GM23338 (cell line): ENCODE results near the gene CYP2W1. TPM values are rescaled to one million over a fixed set of nuclear protein-coding genes. Genes with fewer than 3 reads are reported as not detected.

Experiments used
- ATAC-seq: fragments of 200-7000 bp; cut with Tn5 transposase; 3 replicates; pipeline ENCODE4 v1.9.1; 2020
- DNase-seq: peaks from one replicate; pipeline ENCODE4 v3.0.0-alpha.2; 2015; ENCODE audit warnings: low spot score
- H2AFZ ChIP-seq: fragments of 200-600 bp; sonication (generic); 2 replicates; pipeline ENCODE4 v1.8.0; 2016; ENCODE audit warnings: antibody characterized with exemption, mild to moderate bottlenecking, moderate library complexity
- H3F3A ChIP-seq: fragments of 200-600 bp; sonication (generic); replicated peaks from 2 replicates; pipeline ENCODE4 v1.8.0; 2017; ENCODE audit warnings: antibody characterized with exemption, mixed run types, low read depth
- H3K27ac ChIP-seq: fragments of 200-600 bp; sonication (generic); 2 replicates; pipeline ENCODE4 v1.6.1; 2016; ENCODE audit warnings: low read depth
- H3K27me3 ChIP-seq: fragments of 200-600 bp; sonication (generic); 2 replicates; pipeline ENCODE4 v1.8.0; 2016; ENCODE audit warnings: mild to moderate bottlenecking, mixed run types, moderate library complexity; ENCODE audit not compliant: insufficient read depth
- H3K36me3 ChIP-seq: fragments of 200-600 bp; sonication (generic); 2 replicates; pipeline ENCODE4 v1.8.0; 2016; ENCODE audit warnings: mild to moderate bottlenecking; ENCODE audit not compliant: insufficient read depth
- H3K4me1 ChIP-seq: fragments of 200-600 bp; sonication (generic); 2 replicates; pipeline ENCODE4 v1.8.0; 2016; ENCODE audit warnings: mild to moderate bottlenecking, moderate library complexity; ENCODE audit not compliant: insufficient read depth
- H3K4me2 ChIP-seq: fragments of 200-600 bp; sonication (generic); 2 replicates; pipeline ENCODE4 v1.7.1; 2017; ENCODE audit warnings: mixed run types
- H3K4me3 ChIP-seq: fragments of 200-600 bp; sonication (generic); 2 replicates; pipeline ENCODE4 v1.6.1; 2016; ENCODE audit warnings: mixed run types
- H3K79me2 ChIP-seq: fragments of 200-600 bp; sonication (generic); replicated peaks from 2 replicates; pipeline ENCODE4 v1.8.0; 2017; ENCODE audit warnings: mild to moderate bottlenecking; ENCODE audit not compliant: insufficient read depth
- H3K9me2 ChIP-seq: fragments of 200-600 bp; sonication (generic); 2 replicates; pipeline ENCODE4 v1.8.0; 2017; ENCODE audit not compliant: insufficient read depth
- H4K20me1 ChIP-seq: fragments of 200-600 bp; sonication (generic); replicated peaks from 2 replicates; pipeline ENCODE4 v1.8.0; 2017; ENCODE audit warnings: mild to moderate bottlenecking; ENCODE audit not compliant: insufficient read depth
- H3K27ac Mint-ChIP-seq: 2 replicates; pipeline ENCODE4 v1.8.0; 2020; ENCODE audit warnings: inconsistent platforms, mild to moderate bottlenecking, moderate library complexity, mixed read lengths
- H3K27me3 Mint-ChIP-seq: 3 replicates; pipeline ENCODE4 v1.8.0; 2022; ENCODE audit warnings: low read depth, mild to moderate bottlenecking, moderate library complexity, mixed read lengths, inconsistent platforms; ENCODE audit not compliant: insufficient read depth, poor library complexity
- H3K36me3 Mint-ChIP-seq: 3 replicates; pipeline ENCODE4 v1.8.0; 2021; ENCODE audit warnings: low read depth, mild to moderate bottlenecking, inconsistent platforms, moderate library complexity, mixed read lengths
- H3K4me1 Mint-ChIP-seq: 3 replicates; pipeline ENCODE4 v1.8.0; 2020; ENCODE audit warnings: mild to moderate bottlenecking, inconsistent platforms, mixed read lengths
- H3K4me3 Mint-ChIP-seq: 3 replicates; pipeline ENCODE4 v1.8.0; 2021; ENCODE audit warnings: moderate library complexity, mild to moderate bottlenecking, inconsistent platforms, mixed read lengths
- H3K9me3 Mint-ChIP-seq: 3 replicates; pipeline ENCODE4 v1.8.0; 2020; ENCODE audit warnings: moderate library complexity, mild to moderate bottlenecking, inconsistent platforms, mixed read lengths
- CREB1 ChIP-seq: fragments of 250-450 bp; sonication (Bioruptor Pico); IDR thresholded peaks from 2 replicates; pipeline ENCODE4 v1.5.0; 2020; ENCODE audit warnings: low read depth, mild to moderate bottlenecking, moderate library complexity
- EZH2 ChIP-seq: fragments of 200-600 bp; sonication (generic); IDR thresholded peaks from one replicate; pipeline ENCODE4 v1.8.0; 2017; ENCODE audit warnings: antibody characterized with exemption, mild to moderate bottlenecking, low read depth; ENCODE audit not compliant: unreplicated experiment
- EZH2phosphoT487 ChIP-seq: fragments of 200-600 bp; sonication (generic); IDR thresholded peaks from one replicate; pipeline ENCODE4 v1.8.1; 2018; ENCODE audit warnings: antibody characterized with exemption; ENCODE audit not compliant: unreplicated experiment
- JUNB ChIP-seq: IDR thresholded peaks from one replicate; pipeline ENCODE4 v1.6.1; 2016; ENCODE audit warnings: antibody characterized with exemption; ENCODE audit not compliant: unreplicated experiment
- NANOG ChIP-seq: IDR thresholded peaks from 2 replicates; pipeline ENCODE4 v1.6.1; 2016; ENCODE audit warnings: antibody characterized with exemption, borderline replicate concordance
- POLR2AphosphoS5 ChIP-seq: IDR thresholded peaks from 2 replicates; pipeline ENCODE4 v1.6.1; 2016; ENCODE audit warnings: antibody characterized with exemption, low read depth
- STAT1 ChIP-seq: IDR thresholded peaks from one replicate; pipeline ENCODE4 v1.6.1; 2016; ENCODE audit warnings: antibody characterized with exemption; ENCODE audit not compliant: unreplicated experiment
- ZNF114 ChIP-seq: fragments of 250-450 bp; sonication (Bioruptor Pico); IDR thresholded peaks from 2 replicates; pipeline ENCODE4 v1.5.0; 2020; ENCODE audit warnings: mild to moderate bottlenecking, moderate library complexity
- ZNF331 ChIP-seq: fragments of 250-450 bp; sonication (Bioruptor Pico); IDR thresholded peaks from 2 replicates; pipeline ENCODE4 v1.5.0; 2020; ENCODE audit warnings: low read depth, mild to moderate bottlenecking, moderate library complexity
- polyA plus RNA-seq: library from polyadenylated mRNA; unstranded; fragments of >200 nt; fragmentation: Nextera tagmentation; extraction: Ambion mirVana; gene quantifications from 2 replicates; pipeline ENCODE4 v1.2.1, GENCODE V29; 2016
- total RNA-seq: library from RNA; depleted of rRNA; stranded (reverse); fragments of >200 nt; shearing (Covaris generic); gene quantifications from 2 replicates; pipeline ENCODE4 v1.2.3, GENCODE V29; 2014
- TF ChIP-seq, protein P1 (sequence below): fragments of 250-450 bp; sonication (Bioruptor Pico); IDR thresholded peaks from 2 replicates; pipeline ENCODE4 v1.5.0; 2020; ENCODE audit warnings: mild to moderate bottlenecking, moderate library complexity
- TF ChIP-seq, protein P2 (sequence below): IDR thresholded peaks from 2 replicates; pipeline ENCODE4 v1.6.1; 2016; ENCODE audit warnings: antibody characterized with exemption
- TF ChIP-seq, protein P3 (sequence below): IDR thresholded peaks from one replicate; pipeline ENCODE4 v1.6.1; 2018; ENCODE audit warnings: antibody characterized with exemption; ENCODE audit not compliant: unreplicated experiment
- TF ChIP-seq, protein P4 (sequence below), 2 experiments: fragments of 200-600 bp in 1 of 2; sonication (generic) in 1 of 2; conservative IDR thresholded peaks; 2 replicates each; pipeline versions ENCODE4 v1.5.1 to v1.6.1; 2016 to 2017; ENCODE audit warnings: antibody characterized with exemption in 2 of 2, low read depth in 2 of 2, mild to moderate bottlenecking in 2 of 2, moderate library complexity in 1 of 2

Gene CYP2W1
- total and polyA plus RNA-seq, 2 experiments from 2014 or later, result not detected

DNA sequence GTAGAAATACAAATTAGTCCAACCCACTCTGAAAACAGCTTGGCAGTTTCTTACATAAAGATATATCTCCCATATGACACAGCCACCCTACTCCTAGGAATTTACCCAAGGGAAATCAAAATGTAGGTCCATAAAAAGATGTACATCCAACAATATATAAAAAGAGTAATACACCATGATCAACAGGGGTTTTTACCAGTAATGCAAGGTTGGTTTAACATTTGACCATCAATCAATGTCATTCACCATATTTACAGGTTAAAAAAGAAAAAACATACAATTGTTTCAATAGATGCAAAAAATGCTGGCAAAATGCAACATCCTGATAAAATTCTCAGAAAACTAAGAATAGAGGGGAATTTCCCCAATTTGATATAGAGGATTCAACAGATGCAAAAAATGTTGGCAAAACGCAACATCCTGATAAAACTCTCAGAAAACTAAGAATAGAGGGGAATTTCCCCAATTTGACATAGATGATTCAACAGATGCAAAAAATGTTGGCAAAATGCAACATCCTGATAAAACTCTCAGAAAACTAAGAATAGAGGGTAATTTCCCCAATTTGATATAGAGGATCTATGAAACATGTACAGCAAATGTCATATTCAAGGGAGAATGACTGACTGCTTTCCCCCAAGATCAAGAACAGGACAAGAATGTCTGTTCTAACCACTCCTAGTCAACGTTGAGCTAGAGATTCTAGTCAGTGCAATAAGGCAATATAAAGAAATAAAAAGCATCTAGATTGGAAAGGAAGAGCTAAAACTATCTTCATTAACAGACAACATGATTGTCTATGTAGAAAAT lies 42.2 kb upstream of the CYP2W1 start:
- Histone ChIP-seq H3K4me3 (no peak overlapping the region), H3K4me1 (no peaks in the 10 kb centered on the region), H3K4me2 (no peak overlapping the region), H3K27me3 (peaks cover 8% of the 10 kb centered on the region; the same call in 1 of the 2 replicates), H3K79me2 (no peaks in the 10 kb centered on the region), H3K9me2 (no peaks in the 10 kb centered on the region), H2AFZ (no peak overlapping the region), H3F3A (no peaks in the 10 kb centered on the region), H3K27ac (no peak overlapping the region), H3K36me3 (no peaks in the 10 kb centered on the region), H4K20me1 (no peaks in the 10 kb centered on the region)
- Mint-ChIP-seq H3K4me1 (peaks cover 4% of the 10 kb centered on the region; the same call in 2 of the 3 replicates), H3K27ac (no peak overlapping the region), H3K27me3 (peaks cover 7% of the 10 kb centered on the region), H3K36me3 (no peaks in the 10 kb centered on the region; the same call in 2 of the 3 replicates), H3K4me3 (no peak overlapping the region), H3K9me3 (peaks cover 5% of the 10 kb centered on the region)
- no peak for ATAC-seq
- DNase-seq, result no peak
- TF ChIP-seq ZNF331 (CRISPR knock-in tag) (no peak), ZNF114 (CRISPR knock-in tag) (no peak), CREB1 (CRISPR knock-in tag) (no peak), NANOG (no peak), STAT1 (no peak), POLR2AphosphoS5 (no peak), EZH2 (no peak), JUNB (no peak), EZH2phosphoT487 (no peak)
- TF ChIP-seq, protein P1, sequence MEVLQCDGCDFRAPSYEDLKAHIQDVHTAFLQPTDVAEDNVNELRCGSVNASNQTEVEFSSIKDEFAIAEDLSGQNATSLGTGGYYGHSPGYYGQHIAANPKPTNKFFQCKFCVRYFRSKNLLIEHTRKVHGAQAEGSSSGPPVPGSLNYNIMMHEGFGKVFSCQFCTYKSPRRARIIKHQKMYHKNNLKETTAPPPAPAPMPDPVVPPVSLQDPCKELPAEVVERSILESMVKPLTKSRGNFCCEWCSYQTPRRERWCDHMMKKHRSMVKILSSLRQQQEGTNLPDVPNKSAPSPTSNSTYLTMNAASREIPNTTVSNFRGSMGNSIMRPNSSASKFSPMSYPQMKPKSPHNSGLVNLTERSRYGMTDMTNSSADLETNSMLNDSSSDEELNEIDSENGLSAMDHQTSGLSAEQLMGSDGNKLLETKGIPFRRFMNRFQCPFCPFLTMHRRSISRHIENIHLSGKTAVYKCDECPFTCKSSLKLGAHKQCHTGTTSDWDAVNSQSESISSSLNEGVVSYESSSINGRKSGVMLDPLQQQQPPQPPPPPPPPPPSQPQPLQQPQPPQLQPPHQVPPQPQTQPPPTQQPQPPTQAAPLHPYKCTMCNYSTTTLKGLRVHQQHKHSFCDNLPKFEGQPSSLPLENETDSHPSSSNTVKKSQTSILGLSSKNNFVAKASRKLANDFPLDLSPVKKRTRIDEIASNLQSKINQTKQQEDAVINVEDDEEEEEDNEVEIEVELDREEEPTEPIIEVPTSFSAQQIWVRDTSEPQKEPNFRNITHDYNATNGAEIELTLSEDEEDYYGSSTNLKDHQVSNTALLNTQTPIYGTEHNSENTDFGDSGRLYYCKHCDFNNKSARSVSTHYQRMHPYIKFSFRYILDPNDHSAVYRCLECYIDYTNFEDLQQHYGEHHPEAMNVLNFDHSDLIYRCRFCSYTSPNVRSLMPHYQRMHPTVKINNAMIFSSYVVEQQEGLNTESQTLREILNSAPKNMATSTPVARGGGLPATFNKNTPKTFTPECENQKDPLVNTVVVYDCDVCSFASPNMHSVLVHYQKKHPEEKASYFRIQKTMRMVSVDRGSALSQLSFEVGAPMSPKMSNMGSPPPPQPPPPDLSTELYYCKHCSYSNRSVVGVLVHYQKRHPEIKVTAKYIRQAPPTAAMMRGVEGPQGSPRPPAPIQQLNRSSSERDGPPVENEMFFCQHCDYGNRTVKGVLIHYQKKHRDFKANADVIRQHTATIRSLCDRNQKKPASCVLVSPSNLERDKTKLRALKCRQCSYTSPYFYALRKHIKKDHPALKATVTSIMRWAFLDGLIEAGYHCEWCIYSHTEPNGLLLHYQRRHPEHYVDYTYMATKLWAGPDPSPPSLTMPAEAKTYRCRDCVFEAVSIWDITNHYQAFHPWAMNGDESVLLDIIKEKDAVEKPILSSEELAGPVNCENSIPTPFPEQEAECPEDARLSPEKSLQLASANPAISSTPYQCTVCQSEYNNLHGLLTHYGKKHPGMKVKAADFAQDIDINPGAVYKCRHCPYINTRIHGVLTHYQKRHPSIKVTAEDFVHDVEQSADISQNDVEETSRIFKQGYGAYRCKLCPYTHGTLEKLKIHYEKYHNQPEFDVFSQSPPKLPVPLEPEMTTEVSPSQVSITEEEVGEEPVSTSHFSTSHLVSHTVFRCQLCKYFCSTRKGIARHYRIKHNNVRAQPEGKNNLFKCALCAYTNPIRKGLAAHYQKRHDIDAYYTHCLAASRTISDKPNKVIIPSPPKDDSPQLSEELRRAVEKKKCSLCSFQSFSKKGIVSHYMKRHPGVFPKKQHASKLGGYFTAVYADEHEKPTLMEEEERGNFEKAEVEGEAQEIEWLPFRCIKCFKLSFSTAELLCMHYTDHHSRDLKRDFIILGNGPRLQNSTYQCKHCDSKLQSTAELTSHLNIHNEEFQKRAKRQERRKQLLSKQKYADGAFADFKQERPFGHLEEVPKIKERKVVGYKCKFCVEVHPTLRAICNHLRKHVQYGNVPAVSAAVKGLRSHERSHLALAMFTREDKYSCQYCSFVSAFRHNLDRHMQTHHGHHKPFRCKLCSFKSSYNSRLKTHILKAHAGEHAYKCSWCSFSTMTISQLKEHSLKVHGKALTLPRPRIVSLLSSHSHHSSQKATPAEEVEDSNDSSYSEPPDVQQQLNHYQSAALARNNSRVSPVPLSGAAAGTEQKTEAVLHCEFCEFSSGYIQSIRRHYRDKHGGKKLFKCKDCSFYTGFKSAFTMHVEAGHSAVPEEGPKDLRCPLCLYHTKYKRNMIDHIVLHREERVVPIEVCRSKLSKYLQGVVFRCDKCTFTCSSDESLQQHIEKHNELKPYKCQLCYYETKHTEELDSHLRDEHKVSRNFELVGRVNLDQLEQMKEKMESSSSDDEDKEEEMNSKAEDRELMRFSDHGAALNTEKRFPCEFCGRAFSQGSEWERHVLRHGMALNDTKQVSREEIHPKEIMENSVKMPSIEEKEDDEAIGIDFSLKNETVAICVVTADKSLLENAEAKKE, result no peak
- TF ChIP-seq, protein P2, sequence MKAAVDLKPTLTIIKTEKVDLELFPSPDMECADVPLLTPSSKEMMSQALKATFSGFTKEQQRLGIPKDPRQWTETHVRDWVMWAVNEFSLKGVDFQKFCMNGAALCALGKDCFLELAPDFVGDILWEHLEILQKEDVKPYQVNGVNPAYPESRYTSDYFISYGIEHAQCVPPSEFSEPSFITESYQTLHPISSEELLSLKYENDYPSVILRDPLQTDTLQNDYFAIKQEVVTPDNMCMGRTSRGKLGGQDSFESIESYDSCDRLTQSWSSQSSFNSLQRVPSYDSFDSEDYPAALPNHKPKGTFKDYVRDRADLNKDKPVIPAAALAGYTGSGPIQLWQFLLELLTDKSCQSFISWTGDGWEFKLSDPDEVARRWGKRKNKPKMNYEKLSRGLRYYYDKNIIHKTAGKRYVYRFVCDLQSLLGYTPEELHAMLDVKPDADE, result no peak
- TF ChIP-seq, protein P3, sequence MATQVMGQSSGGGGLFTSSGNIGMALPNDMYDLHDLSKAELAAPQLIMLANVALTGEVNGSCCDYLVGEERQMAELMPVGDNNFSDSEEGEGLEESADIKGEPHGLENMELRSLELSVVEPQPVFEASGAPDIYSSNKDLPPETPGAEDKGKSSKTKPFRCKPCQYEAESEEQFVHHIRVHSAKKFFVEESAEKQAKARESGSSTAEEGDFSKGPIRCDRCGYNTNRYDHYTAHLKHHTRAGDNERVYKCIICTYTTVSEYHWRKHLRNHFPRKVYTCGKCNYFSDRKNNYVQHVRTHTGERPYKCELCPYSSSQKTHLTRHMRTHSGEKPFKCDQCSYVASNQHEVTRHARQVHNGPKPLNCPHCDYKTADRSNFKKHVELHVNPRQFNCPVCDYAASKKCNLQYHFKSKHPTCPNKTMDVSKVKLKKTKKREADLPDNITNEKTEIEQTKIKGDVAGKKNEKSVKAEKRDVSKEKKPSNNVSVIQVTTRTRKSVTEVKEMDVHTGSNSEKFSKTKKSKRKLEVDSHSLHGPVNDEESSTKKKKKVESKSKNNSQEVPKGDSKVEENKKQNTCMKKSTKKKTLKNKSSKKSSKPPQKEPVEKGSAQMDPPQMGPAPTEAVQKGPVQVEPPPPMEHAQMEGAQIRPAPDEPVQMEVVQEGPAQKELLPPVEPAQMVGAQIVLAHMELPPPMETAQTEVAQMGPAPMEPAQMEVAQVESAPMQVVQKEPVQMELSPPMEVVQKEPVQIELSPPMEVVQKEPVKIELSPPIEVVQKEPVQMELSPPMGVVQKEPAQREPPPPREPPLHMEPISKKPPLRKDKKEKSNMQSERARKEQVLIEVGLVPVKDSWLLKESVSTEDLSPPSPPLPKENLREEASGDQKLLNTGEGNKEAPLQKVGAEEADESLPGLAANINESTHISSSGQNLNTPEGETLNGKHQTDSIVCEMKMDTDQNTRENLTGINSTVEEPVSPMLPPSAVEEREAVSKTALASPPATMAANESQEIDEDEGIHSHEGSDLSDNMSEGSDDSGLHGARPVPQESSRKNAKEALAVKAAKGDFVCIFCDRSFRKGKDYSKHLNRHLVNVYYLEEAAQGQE, result no peak
- TF ChIP-seq, protein P4, sequence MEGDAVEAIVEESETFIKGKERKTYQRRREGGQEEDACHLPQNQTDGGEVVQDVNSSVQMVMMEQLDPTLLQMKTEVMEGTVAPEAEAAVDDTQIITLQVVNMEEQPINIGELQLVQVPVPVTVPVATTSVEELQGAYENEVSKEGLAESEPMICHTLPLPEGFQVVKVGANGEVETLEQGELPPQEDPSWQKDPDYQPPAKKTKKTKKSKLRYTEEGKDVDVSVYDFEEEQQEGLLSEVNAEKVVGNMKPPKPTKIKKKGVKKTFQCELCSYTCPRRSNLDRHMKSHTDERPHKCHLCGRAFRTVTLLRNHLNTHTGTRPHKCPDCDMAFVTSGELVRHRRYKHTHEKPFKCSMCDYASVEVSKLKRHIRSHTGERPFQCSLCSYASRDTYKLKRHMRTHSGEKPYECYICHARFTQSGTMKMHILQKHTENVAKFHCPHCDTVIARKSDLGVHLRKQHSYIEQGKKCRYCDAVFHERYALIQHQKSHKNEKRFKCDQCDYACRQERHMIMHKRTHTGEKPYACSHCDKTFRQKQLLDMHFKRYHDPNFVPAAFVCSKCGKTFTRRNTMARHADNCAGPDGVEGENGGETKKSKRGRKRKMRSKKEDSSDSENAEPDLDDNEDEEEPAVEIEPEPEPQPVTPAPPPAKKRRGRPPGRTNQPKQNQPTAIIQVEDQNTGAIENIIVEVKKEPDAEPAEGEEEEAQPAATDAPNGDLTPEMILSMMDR (conservative IDR thresholded peaks at IDR 0.05; ENCODE audit: low read depth in 2 of 2), result no peak
